ENCODE measurements around the gene RTP1.

DNA sequence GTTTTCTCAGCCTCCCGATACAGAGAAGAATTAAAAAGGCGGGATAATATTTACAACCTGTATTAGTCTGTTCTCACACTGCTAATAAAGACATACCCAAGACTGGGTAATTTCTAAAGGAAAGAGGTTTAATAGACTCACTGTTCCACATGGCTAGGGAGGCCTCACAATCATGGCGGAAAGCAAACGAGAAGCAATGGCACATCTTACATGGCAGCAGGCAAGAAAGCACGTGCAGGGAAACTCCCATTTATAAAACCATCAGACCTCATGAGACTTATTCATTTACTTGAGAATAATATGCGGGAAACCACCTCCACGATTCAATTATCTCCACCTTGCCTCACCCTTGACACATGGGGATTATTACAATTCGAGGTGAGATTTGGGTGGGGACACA, 30.5 kb upstream of the RTP1 start:
- TF ChIP-seq POLR2AphosphoS5 (IDR thresholded peaks at IDR 0.05; ENCODE audit: low read depth, low read length) = no peak
- TF ChIP-seq, protein P1, sequence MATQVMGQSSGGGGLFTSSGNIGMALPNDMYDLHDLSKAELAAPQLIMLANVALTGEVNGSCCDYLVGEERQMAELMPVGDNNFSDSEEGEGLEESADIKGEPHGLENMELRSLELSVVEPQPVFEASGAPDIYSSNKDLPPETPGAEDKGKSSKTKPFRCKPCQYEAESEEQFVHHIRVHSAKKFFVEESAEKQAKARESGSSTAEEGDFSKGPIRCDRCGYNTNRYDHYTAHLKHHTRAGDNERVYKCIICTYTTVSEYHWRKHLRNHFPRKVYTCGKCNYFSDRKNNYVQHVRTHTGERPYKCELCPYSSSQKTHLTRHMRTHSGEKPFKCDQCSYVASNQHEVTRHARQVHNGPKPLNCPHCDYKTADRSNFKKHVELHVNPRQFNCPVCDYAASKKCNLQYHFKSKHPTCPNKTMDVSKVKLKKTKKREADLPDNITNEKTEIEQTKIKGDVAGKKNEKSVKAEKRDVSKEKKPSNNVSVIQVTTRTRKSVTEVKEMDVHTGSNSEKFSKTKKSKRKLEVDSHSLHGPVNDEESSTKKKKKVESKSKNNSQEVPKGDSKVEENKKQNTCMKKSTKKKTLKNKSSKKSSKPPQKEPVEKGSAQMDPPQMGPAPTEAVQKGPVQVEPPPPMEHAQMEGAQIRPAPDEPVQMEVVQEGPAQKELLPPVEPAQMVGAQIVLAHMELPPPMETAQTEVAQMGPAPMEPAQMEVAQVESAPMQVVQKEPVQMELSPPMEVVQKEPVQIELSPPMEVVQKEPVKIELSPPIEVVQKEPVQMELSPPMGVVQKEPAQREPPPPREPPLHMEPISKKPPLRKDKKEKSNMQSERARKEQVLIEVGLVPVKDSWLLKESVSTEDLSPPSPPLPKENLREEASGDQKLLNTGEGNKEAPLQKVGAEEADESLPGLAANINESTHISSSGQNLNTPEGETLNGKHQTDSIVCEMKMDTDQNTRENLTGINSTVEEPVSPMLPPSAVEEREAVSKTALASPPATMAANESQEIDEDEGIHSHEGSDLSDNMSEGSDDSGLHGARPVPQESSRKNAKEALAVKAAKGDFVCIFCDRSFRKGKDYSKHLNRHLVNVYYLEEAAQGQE (IDR thresholded peaks at IDR 0.05; ENCODE audit: insufficient read depth in 1 of 2, low read depth in 2 of 2, low read length in 2 of 2) = no peak
- TF ChIP-seq SIN3A (IDR thresholded peaks at IDR 0.05; ENCODE audit: borderline replicate concordance, insufficient read depth, low read length) = no peak

Data from PFSK-1 (cell line).